SK-N-SH (cell line): Measurements from ENCODE around the gene NEGR1. TPM values are rescaled to one million over a fixed set of nuclear protein-coding genes. Genes with fewer than 3 reads are reported as not detected.

Experiments used
- CTCF ChIA-PET: fragments of 300-600, 350-600 bp; formaldehyde crosslinking; extraction: SDS; loops from one replicate; lab custom pipeline; 2021; lab: Yijun Ruan, JAX
- POLR2A ChIA-PET: fragments of 350-600 bp; sonication (Branson Sonifier 250); formaldehyde crosslinking; extraction: SDS; loops from one replicate; lab custom pipeline; 2020; ENCODE audit warnings: antibody characterized with exemption, inconsistent platforms; lab: Yijun Ruan, JAX
- DNase-seq: peaks from one replicate; pipeline ENCODE4 v3.0.0; 2012
- H2AFZ ChIP-seq: fragments of 200-600 bp; sonication (generic); 2 replicates; pipeline ENCODE4 v1.8.1; 2016; ENCODE audit warnings: antibody characterized with exemption, mild to moderate bottlenecking, low read depth
- H3F3A ChIP-seq: fragments of 200-600 bp; sonication (generic); replicated peaks from 2 replicates; pipeline ENCODE3; 2016; ENCODE audit warnings: antibody characterized with exemption, mild to moderate bottlenecking; ENCODE audit not compliant: insufficient read depth
- H3K27ac ChIP-seq, 2 experiments: fragments of 200-500 bp in 1 of 2; fragments of 200-600 bp in 1 of 2; sonication (Bioruptor generic) in 1 of 2; sonication (generic), shearing (Covaris generic) in 1 of 2; 2 replicates each; pipeline versions ENCODE4 v1.5.1 to v1.6.1; 2014 to 2016; ENCODE audit warnings: low read depth in 2 of 2, inconsistent platforms in 1 of 2, low read length in 1 of 2, mild to moderate bottlenecking in 1 of 2, mixed read lengths in 1 of 2
- H3K27me3 ChIP-seq: fragments of 200-600 bp; sonication (generic), shearing (Covaris generic); 2 replicates; pipeline ENCODE4 v1.6.1; 2016; ENCODE audit warnings: mixed run types; ENCODE audit not compliant: insufficient read depth
- H3K36me3 ChIP-seq, 2 experiments: fragments of 200-500 bp in 1 of 2; fragments of 200-600 bp in 1 of 2; sonication (Bioruptor generic) in 1 of 2; sonication (generic) in 1 of 2; replicated peaks in 1 of 2; 2 replicates each; pipeline versions ENCODE3 to v1.5.1; 2014 to 2016; ENCODE audit warnings: low read length in 1 of 2, mild to moderate bottlenecking in 1 of 2; ENCODE audit not compliant: insufficient read depth in 2 of 2, control insufficient read depth in 1 of 2
- H3K4me1 ChIP-seq, 2 experiments: fragments of 200-500 bp in 1 of 2; fragments of 200-600 bp in 1 of 2; sonication (Bioruptor generic) in 1 of 2; sonication (generic), shearing (Covaris generic) in 1 of 2; 2 replicates each; pipeline versions ENCODE4 v1.5.1 to v1.6.1; 2014 to 2016; ENCODE audit warnings: low read depth in 1 of 2, low read length in 1 of 2, mixed run types in 1 of 2; ENCODE audit not compliant: insufficient read depth in 2 of 2, control insufficient read depth in 1 of 2
- H3K4me2 ChIP-seq: fragments of 200-600 bp; sonication (generic), shearing (Covaris generic); 2 replicates; pipeline ENCODE4 v1.6.1; 2017; ENCODE audit warnings: mixed run types
- H3K4me3 ChIP-seq, 2 experiments: fragments of 200-500 bp in 1 of 2; fragments of 200-600 bp in 1 of 2; sonication (Bioruptor generic) in 1 of 2; sonication (generic), shearing (Covaris generic) in 1 of 2; 2 replicates each; pipeline versions ENCODE4 v1.5.1 to v1.8.1; 2014 to 2016; ENCODE audit warnings: low read depth in 2 of 2, inconsistent platforms in 1 of 2, low read length in 1 of 2, mild to moderate bottlenecking in 1 of 2, mixed read lengths in 1 of 2, moderate library complexity in 1 of 2
- H3K79me2 ChIP-seq: fragments of 200-600 bp; sonication (generic); 2 replicates; pipeline ENCODE4 v1.8.1; 2017; ENCODE audit warnings: mild to moderate bottlenecking; ENCODE audit not compliant: insufficient read depth
- H3K9ac ChIP-seq: fragments of 200-600 bp; sonication (generic); 2 replicates; pipeline ENCODE4 v1.6.1; 2017; ENCODE audit warnings: mixed run types
- H3K9me2 ChIP-seq: fragments of 200-600 bp; sonication (generic); 2 replicates; pipeline ENCODE4 v1.6.1; 2017; ENCODE audit warnings: mixed run types
- H3K9me3 ChIP-seq: fragments of 200-600 bp; sonication (generic); 2 replicates; pipeline ENCODE4 v1.6.1; 2017; ENCODE audit warnings: mixed run types, mild to moderate bottlenecking, moderate library complexity
- H4K20me1 ChIP-seq: fragments of 200-600 bp; sonication (generic); 2 replicates; pipeline ENCODE4 v1.6.1; 2017; ENCODE audit warnings: mild to moderate bottlenecking, mixed run types; ENCODE audit not compliant: insufficient read depth
- EP300 ChIP-seq, 2 experiments: IDR thresholded peaks; 2 replicates each; pipeline versions ENCODE4 v1.4.0 to v1.6.1; 2012; ENCODE audit warnings: borderline replicate concordance in 1 of 2, low read depth in 1 of 2, low read length in 1 of 2
- FOSL2 ChIP-seq: IDR thresholded peaks from 2 replicates; pipeline ENCODE4 v1.4.0; 2012; ENCODE audit warnings: low read depth, mild to moderate bottlenecking, moderate library complexity, borderline replicate concordance
- FOXM1 ChIP-seq: IDR thresholded peaks from 2 replicates; pipeline ENCODE4 v1.4.0; 2012; ENCODE audit warnings: low read depth, mild to moderate bottlenecking
- GABPA ChIP-seq: IDR thresholded peaks from 2 replicates; pipeline ENCODE4 v1.4.0; 2012; ENCODE audit warnings: low read depth, mild to moderate bottlenecking
- JUND ChIP-seq: IDR thresholded peaks from 2 replicates; pipeline ENCODE4 v1.4.0; 2012
- NFIC ChIP-seq: IDR thresholded peaks from 2 replicates; pipeline ENCODE4 v1.4.0; 2012; ENCODE audit warnings: borderline replicate concordance
- POLR2AphosphoS5 ChIP-seq: IDR thresholded peaks from 2 replicates; pipeline ENCODE4 v1.6.1; 2012; ENCODE audit warnings: low read depth, low read length
- RAD21 ChIP-seq: IDR thresholded peaks from 2 replicates; pipeline ENCODE4 v1.6.1; 2012; ENCODE audit warnings: mild to moderate bottlenecking, low read length
- RFX5 ChIP-seq: IDR thresholded peaks from 2 replicates; pipeline ENCODE4 v1.6.1; 2012; ENCODE audit warnings: mild to moderate bottlenecking, improper control_type of control experiment, low read length
- RXRA ChIP-seq: IDR thresholded peaks from 2 replicates; pipeline ENCODE4 v1.4.0; 2012; ENCODE audit warnings: low read depth, mild to moderate bottlenecking, borderline replicate concordance
- SMC3 ChIP-seq: IDR thresholded peaks from 2 replicates; pipeline ENCODE4 v1.6.1; 2012; ENCODE audit warnings: low read depth, low read length, improper control_type of control experiment
- TEAD4 ChIP-seq: IDR thresholded peaks from 2 replicates; pipeline ENCODE4 v1.4.0; 2012; ENCODE audit warnings: mild to moderate bottlenecking, borderline replicate concordance; ENCODE audit not compliant: insufficient read depth
- WGBS: methylation state at CpG from one replicate; pipeline ENCODE4 v1.1.6; 2017; ENCODE audit warnings: low lambda C conversion rate; 5-methylcytosine and 5-hydroxymethylcytosine counted together
- polyA plus RNA-seq, 3 experiments: library from polyadenylated mRNA; depleted of rRNA; stranded (reverse); fragments of >200 nt; gene quantifications; 2 replicates each; pipeline ENCODE4 v1.2.3, GENCODE V29; 2012
- TF ChIP-seq, protein P1 (sequence below): IDR thresholded peaks from 2 replicates; pipeline ENCODE4 v1.4.0; 2012; ENCODE audit warnings: low read depth, borderline replicate concordance
- TF ChIP-seq, protein P2 (sequence below): fragments of 150-350 bp; IDR thresholded peaks from 2 replicates; pipeline ENCODE4 v1.6.1; 2016; ENCODE audit warnings: mild to moderate bottlenecking, low read depth, low read length
- TF ChIP-seq, protein P3 (sequence below): fragments of 150-350 bp; IDR thresholded peaks from 2 replicates; pipeline ENCODE4 v1.6.1; 2017; ENCODE audit warnings: antibody characterized with exemption, low read length, low read depth, borderline replicate concordance
- TF ChIP-seq, protein P4 (sequence below): IDR thresholded peaks from 2 replicates; pipeline ENCODE4 v1.4.0; 2012; ENCODE audit warnings: low read depth

The NEGR1 gene
- polyA plus RNA-seq, 1 of the 3 experiments (the other 2 are of a cell fraction) = 0.21 TPM

DNA sequence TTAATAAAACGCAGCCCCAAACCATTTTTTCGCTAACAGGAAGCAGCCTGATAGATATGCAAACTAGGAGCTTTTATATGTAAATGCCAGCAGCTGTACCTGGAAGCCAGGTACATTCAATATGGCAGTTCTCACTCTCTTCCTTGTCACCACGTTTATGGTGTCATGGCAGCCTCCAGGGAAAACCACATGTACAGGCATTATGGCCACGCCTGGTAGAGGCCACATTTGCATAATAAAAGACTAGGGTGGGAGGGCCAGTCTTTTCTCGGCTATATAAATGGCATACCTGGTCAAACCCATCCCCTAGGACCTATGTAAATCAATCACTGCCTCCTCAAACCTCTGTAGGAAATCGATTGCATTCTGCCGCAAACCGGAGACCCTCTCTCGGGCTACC is 247.5 kb downstream of the NEGR1 start:
- WGBS = 60% methylated on average over 9 of the region's 9 CpGs
- Histone ChIP-seq H3K27ac (no peak overlapping the region), H3K36me3 (no peaks in the 10 kb centered on the region), H2AFZ (no peak overlapping the region), H3K9ac (no peak overlapping the region), H3K9me2 (no peaks in the 10 kb centered on the region), H3K27me3 (no peaks in the 10 kb centered on the region), H3K4me3 (no peak overlapping the region), H3F3A (no peaks in the 10 kb centered on the region), H4K20me1 (no peaks in the 10 kb centered on the region), H3K4me1 (no peaks in the 10 kb centered on the region), H3K79me2 (no peaks in the 10 kb centered on the region)
- CTCF ChIA-PET = interaction anchor here (0.9 to 5.0 kb wide), 2 partner anchors 439 to 447 kb away, joined by 3 to 55 read pairs; no protein-coding TSS in a partner anchor
- POLR2A ChIA-PET = no interaction called here
- no peak for DNase-seq
- TF ChIP-seq, protein P1, sequence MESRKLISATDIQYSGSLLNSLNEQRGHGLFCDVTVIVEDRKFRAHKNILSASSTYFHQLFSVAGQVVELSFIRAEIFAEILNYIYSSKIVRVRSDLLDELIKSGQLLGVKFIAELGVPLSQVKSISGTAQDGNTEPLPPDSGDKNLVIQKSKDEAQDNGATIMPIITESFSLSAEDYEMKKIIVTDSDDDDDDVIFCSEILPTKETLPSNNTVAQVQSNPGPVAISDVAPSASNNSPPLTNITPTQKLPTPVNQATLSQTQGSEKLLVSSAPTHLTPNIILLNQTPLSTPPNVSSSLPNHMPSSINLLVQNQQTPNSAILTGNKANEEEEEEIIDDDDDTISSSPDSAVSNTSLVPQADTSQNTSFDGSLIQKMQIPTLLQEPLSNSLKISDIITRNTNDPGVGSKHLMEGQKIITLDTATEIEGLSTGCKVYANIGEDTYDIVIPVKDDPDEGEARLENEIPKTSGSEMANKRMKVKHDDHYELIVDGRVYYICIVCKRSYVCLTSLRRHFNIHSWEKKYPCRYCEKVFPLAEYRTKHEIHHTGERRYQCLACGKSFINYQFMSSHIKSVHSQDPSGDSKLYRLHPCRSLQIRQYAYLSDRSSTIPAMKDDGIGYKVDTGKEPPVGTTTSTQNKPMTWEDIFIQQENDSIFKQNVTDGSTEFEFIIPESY = no peak
- TF ChIP-seq, protein P2, sequence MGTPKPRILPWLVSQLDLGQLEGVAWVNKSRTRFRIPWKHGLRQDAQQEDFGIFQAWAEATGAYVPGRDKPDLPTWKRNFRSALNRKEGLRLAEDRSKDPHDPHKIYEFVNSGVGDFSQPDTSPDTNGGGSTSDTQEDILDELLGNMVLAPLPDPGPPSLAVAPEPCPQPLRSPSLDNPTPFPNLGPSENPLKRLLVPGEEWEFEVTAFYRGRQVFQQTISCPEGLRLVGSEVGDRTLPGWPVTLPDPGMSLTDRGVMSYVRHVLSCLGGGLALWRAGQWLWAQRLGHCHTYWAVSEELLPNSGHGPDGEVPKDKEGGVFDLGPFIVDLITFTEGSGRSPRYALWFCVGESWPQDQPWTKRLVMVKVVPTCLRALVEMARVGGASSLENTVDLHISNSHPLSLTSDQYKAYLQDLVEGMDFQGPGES = no peak
- TF ChIP-seq, protein P3, sequence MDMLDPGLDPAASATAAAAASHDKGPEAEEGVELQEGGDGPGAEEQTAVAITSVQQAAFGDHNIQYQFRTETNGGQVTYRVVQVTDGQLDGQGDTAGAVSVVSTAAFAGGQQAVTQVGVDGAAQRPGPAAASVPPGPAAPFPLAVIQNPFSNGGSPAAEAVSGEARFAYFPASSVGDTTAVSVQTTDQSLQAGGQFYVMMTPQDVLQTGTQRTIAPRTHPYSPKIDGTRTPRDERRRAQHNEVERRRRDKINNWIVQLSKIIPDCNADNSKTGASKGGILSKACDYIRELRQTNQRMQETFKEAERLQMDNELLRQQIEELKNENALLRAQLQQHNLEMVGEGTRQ = no peak
- TF ChIP-seq POLR2AphosphoS5 (no peak), NFIC (no peak), GABPA (no peak), JUND (no peak), RAD21 (no peak), FOSL2 (no peak), EP300 (IDR thresholded peaks at IDR 0.05; ENCODE audit: borderline replicate concordance in 1 of 2, low read depth in 1 of 2, low read length in 1 of 2) (no peak), FOXM1 (no peak), RXRA (no peak), SMC3 (no peak), RFX5 (no peak), TEAD4 (no peak)
- TF ChIP-seq, protein P4, sequence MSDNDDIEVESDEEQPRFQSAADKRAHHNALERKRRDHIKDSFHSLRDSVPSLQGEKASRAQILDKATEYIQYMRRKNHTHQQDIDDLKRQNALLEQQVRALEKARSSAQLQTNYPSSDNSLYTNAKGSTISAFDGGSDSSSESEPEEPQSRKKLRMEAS = no peak
- TF ChIP-seq, all 33 proteins: peak for 0
- Histone ChIP-seq H3K4me2 (no peak overlapping the region), H3K9me3 (no peaks in the 10 kb centered on the region)
